Glomerular endothelial cell (primary cell): ENCODE data around the gene SV2A. TPM values are rescaled to one million over a fixed set of nuclear protein-coding genes. Genes with fewer than 3 reads are reported as not detected.

Experiments used
- total RNA-seq: library from RNA; depleted of rRNA; stranded (reverse); fragments of >200 nt; gene quantifications from 2 replicates; pipeline ENCODE4 v1.2.3, GENCODE V29; 2015

The SV2A gene
- total RNA-seq, 1 donor from 2014 or later: 2.6 TPM

Other genes with a start within 250 kb of the SV2A start
- not detected in 2 replicates for gene FCGR1A, start 135.2 kb downstream of the SV2A start, total RNA-seq
- 14.2 and 15.0 TPM in 2 replicates for gene BOLA1, start 18.3 kb downstream of the SV2A start, total RNA-seq
- gene SF3B4, start 10.0 kb upstream of the SV2A start, total RNA-seq: 13.0 and 20.0 TPM in 2 replicates
- 2.2 and 5.4 TPM in 2 replicates for gene MTMR11, start 19.0 kb upstream of the SV2A start, total RNA-seq
- gene OTUD7B, start 92.9 kb upstream of the SV2A start, total RNA-seq: 11.3 and 14.3 TPM in 2 replicates
- 25.1 and 25.7 TPM in 2 replicates for gene VPS45, start 149.9 kb upstream of the SV2A start, total RNA-seq
- 140 and 183 TPM in 2 replicates for gene PLEKHO1, start 232.1 kb upstream of the SV2A start, total RNA-seq